ENCODE results near the gene SPATA18. TPM values are rescaled to one million over a fixed set of nuclear protein-coding genes. Genes with fewer than 3 reads are reported as not detected.

The SPATA18 gene
- 10 to 100 TPM; 10.5 to 25.1 (median 13.7) TPM for total RNA-seq

GRCh38 chr4:52051213-52051614 lies at the start of gene SPATA18:
TSS of gene SPATA18 (plus strand) at chr4:52051304. CDS start at chr4:52051705, 401 bp downstream.
- peaks cover 16% of the 10 kb centered on the region for H3K4me1 ChIP-seq
- TF ChIP-seq EP300 (IDR thresholded peaks at IDR 0.05) (no peak), POLR2A (IDR thresholded peaks at IDR 0.05) (peak in 1 of 2 donors; percentile 18)
- DNase-seq (ENCODE audit: low spot score in 2 of 2), result peak in 1 of 2 donors; percentile 62
- WGBS, result 2% methylated on average over 12 of the region's 44 CpGs
- no peaks in the 10 kb centered on the region for H3K9me3 ChIP-seq
- peak within 1 kb of the TSS; percentile 55 for H3K4me3 ChIP-seq
- peak within 1 kb of the TSS; percentile 52 for H3K27ac ChIP-seq
- H3K27me3 ChIP-seq, result peaks cover 20% of the 10 kb centered on the region
- no peaks in the 10 kb centered on the region for H3K36me3 ChIP-seq

- 76% methylated on average over 2 of the region's 2 CpGs for WGBS
- DNase-seq (ENCODE audit: low spot score in 2 of 2), result no peak
- Histone ChIP-seq H3K27me3 (no peaks in the 10 kb centered on the region), H3K4me3 (no peak overlapping the region), H3K27ac (no peak overlapping the region), H3K9me3 (no peaks in the 10 kb centered on the region), H3K4me1 (no peaks in the 10 kb centered on the region), H3K36me3 (no peaks in the 10 kb centered on the region)
- TF ChIP-seq POLR2A (IDR thresholded peaks at IDR 0.05), result no peak
- TF ChIP-seq EP300 (IDR thresholded peaks at IDR 0.05), result no peak
- TF ChIP-seq POLR2AphosphoS5 (IDR thresholded peaks at IDR 0.05), result no peak
- no peak for TF ChIP-seq CTCF (IDR thresholded peaks at IDR 0.05)
These were observed 49.5 kb upstream of the SPATA18 start for GRCh38 chr4:52001616-52002015.

GRCh38 chr4:52004414-52004813 lies 46.7 kb upstream of the SPATA18 start:
- H3K27me3 ChIP-seq, result no peaks in the 10 kb centered on the region
- no peak for TF ChIP-seq CTCF (IDR thresholded peaks at IDR 0.05)
- TF ChIP-seq EP300 (IDR thresholded peaks at IDR 0.05), result no peak
- TF ChIP-seq POLR2AphosphoS5 (IDR thresholded peaks at IDR 0.05), result no peak
- no peak for TF ChIP-seq POLR2A (IDR thresholded peaks at IDR 0.05)
- no peaks in the 10 kb centered on the region for H3K36me3 ChIP-seq
- H3K4me1 ChIP-seq, result no peaks in the 10 kb centered on the region
- H3K9me3 ChIP-seq, result no peaks in the 10 kb centered on the region
- no peak overlapping the region for H3K4me3 ChIP-seq
- no peak for DNase-seq (ENCODE audit: low spot score in 2 of 2)
- H3K27ac ChIP-seq, result no peak overlapping the region

- TF ChIP-seq CTCF (IDR thresholded peaks at IDR 0.05) (no peak), POLR2A (IDR thresholded peaks at IDR 0.05) (no peak), POLR2AphosphoS5 (IDR thresholded peaks at IDR 0.05) (no peak), EP300 (IDR thresholded peaks at IDR 0.05) (no peak)
- DNase-seq (ENCODE audit: low spot score in 2 of 2), result no peak
- WGBS, result 60% methylated on average over 2 of the region's 2 CpGs
- H3K27ac ChIP-seq, result no peak overlapping the region
- H3K36me3 ChIP-seq, result no peaks in the 10 kb centered on the region
- no peaks in the 10 kb centered on the region for H3K27me3 ChIP-seq
- H3K4me1 ChIP-seq, result no peaks in the 10 kb centered on the region
- no peak overlapping the region for H3K4me3 ChIP-seq
- no peaks in the 10 kb centered on the region for H3K9me3 ChIP-seq
These were observed 45.4 kb upstream of the SPATA18 start for GRCh38 chr4:52005604-52006273.

- WGBS, result 96% methylated on average over 4 of the region's 4 CpGs
- Histone ChIP-seq H3K9me3 (no peaks in the 10 kb centered on the region), H3K27me3 (no peaks in the 10 kb centered on the region), H3K36me3 (no peaks in the 10 kb centered on the region), H3K4me1 (no peaks in the 10 kb centered on the region), H3K27ac (no peak overlapping the region), H3K4me3 (no peak overlapping the region)
- no peak for TF ChIP-seq POLR2A (IDR thresholded peaks at IDR 0.05)
- no peak for TF ChIP-seq CTCF (IDR thresholded peaks at IDR 0.05)
- TF ChIP-seq POLR2AphosphoS5 (IDR thresholded peaks at IDR 0.05), result no peak
- no peak for TF ChIP-seq EP300 (IDR thresholded peaks at IDR 0.05)
- DNase-seq (ENCODE audit: low spot score in 2 of 2), result no peak
These were observed 44.2 kb upstream of the SPATA18 start for GRCh38 chr4:52006887-52007286.
